NCI-H2081 (cell line): ENCODE results near the gene MFSD6.
"Not testable (repeated sequence)": the region's sequence is repeated elsewhere in the genome, so short reads cannot be mapped to it uniquely, and the experiment has no call there.

Source experiments
- DNase-seq, 2 experiments: peaks; one replicate each; lab custom pipeline; 2025; lab: John Stamatoyannopoulos, UW

The MFSD6 gene

GRCh38 chr2:190501231-190501630 is 93.1 kb downstream of the MFSD6 start:
- no peak for DNase-seq

- DNase-seq: peak in 1 of 2 experiments; percentile 28
Observed at GRCh38 chr2:190501702-190502407, 93.7 kb downstream of the MFSD6 start.

- DNase-seq: no peak
Observed at GRCh38 chr2:190503088-190503487, 94.9 kb downstream of the MFSD6 start.

GRCh38 chr2:190504912-190505311 is 96.8 kb downstream of the MFSD6 start:
- no peak for DNase-seq

GRCh38 chr2:190505696-190506095 is 97.5 kb downstream of the MFSD6 start:
- peak in 1 of 2 experiments; percentile 29 for DNase-seq

- DNase-seq: peak; percentile 84 to 97
Observed at GRCh38 chr2:190506666-190507065, 98.5 kb downstream of the MFSD6 start.

GRCh38 chr2:190507135-190507534 is 99.0 kb downstream of the MFSD6 start:
- peak; percentile 89 to 94 for DNase-seq

GRCh38 chr2:190509895-190510294 is 101.7 kb downstream of the MFSD6 start:
- not testable (repeated sequence) for DNase-seq

GRCh38 chr2:190511104-190511503 is 102.9 kb downstream of the MFSD6 start:
- DNase-seq: peak; percentile 34 to 65

- DNase-seq: no peak
Observed at GRCh38 chr2:190512539-190513095, 104.5 kb downstream of the MFSD6 start.

GRCh38 chr2:190513877-190514276 is 105.7 kb downstream of the MFSD6 start:
- no peak for DNase-seq

- DNase-seq: no peak
Observed at GRCh38 chr2:190514676-190515075, 106.5 kb downstream of the MFSD6 start.

- no peak for DNase-seq
Observed at GRCh38 chr2:190515687-190516086, 107.5 kb downstream of the MFSD6 start.

- no peak for DNase-seq
Observed at GRCh38 chr2:190517468-190517867, 109.3 kb downstream of the MFSD6 start.

- DNase-seq: no peak
Observed at GRCh38 chr2:190519975-190520767, 112.0 kb downstream of the MFSD6 start.

- no peak for DNase-seq
Observed at GRCh38 chr2:190524928-190525327, 116.8 kb downstream of the MFSD6 start.

GRCh38 chr2:190526105-190526750 is 118.1 kb downstream of the MFSD6 start:
- DNase-seq: no peak

GRCh38 chr2:190527214-190527613 is 119.1 kb downstream of the MFSD6 start:
- DNase-seq: no peak

GRCh38 chr2:190527918-190528317 is 119.8 kb downstream of the MFSD6 start:
- no peak for DNase-seq

GRCh38 chr2:190528521-190529001 is 120.4 kb downstream of the MFSD6 start:
- no peak for DNase-seq

- DNase-seq: no peak
Observed at GRCh38 chr2:190529486-190530247, 121.5 kb downstream of the MFSD6 start.
